Stimulated activated CD8-positive, alpha-beta memory T cell treated with anti-CD3 and anti-CD28 coated beads, Interleukin-7, amount 100 ng/mL, for 48 hours (primary cell): ENCODE measurements around the gene PLOD3.
"Not testable (repeated sequence)": the region's sequence is repeated elsewhere in the genome, so short reads cannot be mapped to it uniquely, and the experiment has no call there.

Source experiments
- DNase-seq, 2 donors: peaks; one replicate each; pipeline ENCODE4 v3.0.0-alpha.2; 2020; ENCODE audit warnings: low read depth in 1 of 2; ENCODE audit errors: extremely low read depth in 1 of 2

Gene PLOD3

DNA sequence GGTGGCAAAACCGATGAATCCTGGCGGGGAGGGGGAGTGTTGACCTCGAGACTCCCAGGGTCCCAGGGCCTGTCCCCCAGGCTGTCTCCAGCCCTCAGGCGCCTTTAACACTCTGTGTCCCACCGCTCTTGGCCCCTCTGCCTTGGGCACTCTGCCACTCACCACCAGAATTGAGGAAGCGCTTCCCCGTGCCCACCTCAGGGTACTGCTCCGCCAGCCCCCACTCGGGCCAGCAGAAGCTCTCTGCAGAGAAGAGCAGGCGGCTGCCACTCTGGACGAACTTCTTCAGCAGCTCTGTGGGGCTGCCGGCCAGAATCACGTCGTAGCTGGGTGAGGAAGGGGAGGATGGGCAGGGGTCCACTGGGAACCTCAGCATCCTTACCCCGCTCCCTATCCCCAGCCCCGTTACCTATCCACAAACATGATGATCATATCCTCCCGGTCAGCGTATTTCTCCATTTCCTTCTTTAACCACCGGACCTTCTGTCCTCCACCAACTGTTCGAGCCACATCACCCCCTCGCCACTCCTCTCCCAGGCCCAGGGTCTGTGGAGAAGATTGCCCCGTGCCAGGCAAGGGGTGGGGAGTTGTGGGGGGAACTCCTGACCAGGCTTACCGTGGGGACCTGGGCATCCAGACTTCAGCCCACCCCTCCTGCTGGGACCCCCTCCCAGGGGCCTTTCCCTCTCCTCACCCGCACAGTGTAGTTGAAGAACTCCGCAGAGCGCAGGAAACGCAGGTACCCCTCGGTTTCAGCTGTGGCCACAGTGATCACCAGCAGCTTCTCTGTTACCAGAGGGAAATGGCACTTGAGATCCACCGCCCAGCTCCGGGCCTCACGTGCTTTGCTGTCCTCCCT is 1.2 kb downstream of the PLOD3 start:
- DNase-seq: no peak

DNA sequence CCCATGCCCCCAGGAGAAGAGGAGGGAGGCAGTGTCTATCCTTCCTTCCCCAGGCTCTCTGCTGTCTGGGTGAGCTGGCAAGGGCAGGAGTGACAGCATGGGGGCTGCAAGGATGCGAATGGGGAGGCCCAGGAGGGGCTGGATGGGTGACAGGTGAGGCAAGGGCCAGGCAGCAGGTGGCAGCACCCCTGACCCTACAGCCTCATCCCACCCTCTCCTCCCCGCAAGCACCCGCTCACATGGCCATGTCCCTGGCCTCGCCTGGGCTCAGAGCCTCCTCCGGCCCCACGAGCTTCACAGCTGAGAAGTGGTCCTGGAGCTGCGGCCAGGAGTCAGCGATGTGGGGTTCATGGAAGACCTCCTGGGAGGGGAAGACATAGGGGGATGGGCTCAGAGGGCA is 5.4 kb downstream of the PLOD3 start:
- no peak for DNase-seq

DNA sequence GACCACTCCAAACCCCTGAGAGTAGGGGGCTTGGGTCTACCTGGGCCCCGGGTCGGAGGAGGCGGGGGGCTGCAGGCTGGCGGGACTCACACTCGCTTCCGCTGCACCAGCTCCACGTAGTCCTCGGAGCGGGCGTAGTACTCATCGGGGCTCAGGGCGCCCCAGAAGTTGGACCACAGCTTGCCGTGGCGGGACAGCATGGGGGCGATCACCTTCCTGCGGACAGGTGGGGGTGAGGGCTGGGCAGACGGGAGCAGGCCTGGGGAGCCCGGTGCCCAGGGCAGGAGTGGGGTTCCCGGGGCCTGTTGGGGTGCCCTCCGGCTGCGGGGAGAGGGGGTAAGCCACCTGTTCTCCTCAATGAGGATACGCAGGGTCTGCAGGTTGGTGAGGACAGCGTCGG is 5.9 kb downstream of the PLOD3 start:
- no peak for DNase-seq

DNA sequence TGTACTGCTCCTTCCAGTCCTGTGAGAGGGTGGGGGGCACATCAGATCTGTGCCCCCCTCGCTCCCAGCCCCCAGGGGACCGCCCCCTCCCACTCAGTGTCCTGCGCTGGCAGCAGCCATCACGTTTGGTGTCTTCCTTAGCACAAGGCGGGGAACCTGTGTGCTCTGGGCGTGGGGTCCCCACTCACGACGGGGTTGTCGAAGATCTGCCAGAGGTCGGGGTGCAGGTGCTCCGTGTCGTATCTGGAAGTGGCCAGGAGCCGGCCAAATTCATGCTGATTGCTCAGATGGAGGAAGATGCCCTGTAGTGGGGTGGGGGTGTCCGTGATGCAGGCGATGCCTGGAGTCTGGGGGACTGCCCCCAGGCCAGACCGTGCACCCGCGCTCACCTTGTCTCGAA is 7.2 kb downstream of the PLOD3 start:
- no peak for DNase-seq

DNA sequence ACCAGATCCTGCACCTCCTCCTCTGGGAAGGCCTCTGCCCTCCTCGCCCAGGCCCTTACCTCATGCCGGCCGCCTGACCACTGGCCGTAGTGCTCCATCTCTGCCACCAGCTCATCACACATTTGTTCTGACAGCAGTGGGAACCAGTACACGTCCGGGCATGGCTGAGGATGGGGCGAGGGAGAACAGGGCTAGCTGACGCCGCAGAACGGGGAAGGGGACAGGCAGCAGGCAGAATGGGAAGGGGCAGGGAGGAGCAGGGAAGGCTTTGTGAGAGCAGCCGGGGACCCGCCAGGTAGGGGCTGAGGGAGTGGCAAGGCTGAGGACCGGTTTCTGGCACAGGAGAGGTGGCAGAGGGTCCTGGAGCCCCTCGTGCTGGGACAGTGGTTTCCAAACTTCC is 8.6 kb downstream of the PLOD3 start:
- no peak for DNase-seq

DNA sequence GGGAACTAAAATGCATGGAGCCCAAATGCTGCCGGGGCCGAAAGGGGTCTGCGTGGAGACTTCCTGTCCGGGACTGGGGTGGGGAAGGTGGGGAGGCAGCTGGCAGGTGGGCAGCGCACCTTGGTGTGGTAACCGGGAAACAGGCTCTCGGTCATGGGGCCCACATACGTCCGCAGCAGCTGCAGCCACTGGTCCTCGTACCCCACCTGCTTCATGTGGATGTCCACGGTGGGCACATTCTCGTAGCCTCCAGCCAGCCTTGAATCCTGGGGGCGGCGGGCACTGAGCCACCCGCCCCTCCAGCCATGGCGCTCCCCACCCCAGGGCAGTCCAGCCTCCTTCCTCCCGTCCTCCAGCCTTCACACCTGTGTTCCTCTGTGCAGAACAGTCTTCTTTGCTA is 9.9 kb downstream of the PLOD3 start:
- no peak for DNase-seq

DNA sequence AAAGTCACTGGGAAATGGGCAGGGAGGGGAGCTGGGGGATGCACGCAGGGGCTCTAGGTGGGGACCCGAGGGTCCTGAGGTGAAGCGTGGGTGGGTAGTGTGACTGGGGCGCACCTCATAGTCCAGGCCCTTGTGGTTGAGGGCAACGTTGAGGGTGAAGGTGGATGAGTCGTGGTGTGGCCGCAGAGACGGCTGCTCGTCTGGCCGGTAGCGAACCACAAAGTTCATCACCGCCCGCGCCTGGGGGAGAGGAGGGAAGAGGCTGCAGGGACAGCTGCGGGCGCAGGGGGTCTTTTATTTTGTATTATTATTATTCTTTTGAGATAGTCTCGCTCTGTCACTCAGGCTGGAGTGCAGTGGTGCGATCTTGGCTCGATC is 10.7 kb downstream of the PLOD3 start:
- DNase-seq: no peak

DNA sequence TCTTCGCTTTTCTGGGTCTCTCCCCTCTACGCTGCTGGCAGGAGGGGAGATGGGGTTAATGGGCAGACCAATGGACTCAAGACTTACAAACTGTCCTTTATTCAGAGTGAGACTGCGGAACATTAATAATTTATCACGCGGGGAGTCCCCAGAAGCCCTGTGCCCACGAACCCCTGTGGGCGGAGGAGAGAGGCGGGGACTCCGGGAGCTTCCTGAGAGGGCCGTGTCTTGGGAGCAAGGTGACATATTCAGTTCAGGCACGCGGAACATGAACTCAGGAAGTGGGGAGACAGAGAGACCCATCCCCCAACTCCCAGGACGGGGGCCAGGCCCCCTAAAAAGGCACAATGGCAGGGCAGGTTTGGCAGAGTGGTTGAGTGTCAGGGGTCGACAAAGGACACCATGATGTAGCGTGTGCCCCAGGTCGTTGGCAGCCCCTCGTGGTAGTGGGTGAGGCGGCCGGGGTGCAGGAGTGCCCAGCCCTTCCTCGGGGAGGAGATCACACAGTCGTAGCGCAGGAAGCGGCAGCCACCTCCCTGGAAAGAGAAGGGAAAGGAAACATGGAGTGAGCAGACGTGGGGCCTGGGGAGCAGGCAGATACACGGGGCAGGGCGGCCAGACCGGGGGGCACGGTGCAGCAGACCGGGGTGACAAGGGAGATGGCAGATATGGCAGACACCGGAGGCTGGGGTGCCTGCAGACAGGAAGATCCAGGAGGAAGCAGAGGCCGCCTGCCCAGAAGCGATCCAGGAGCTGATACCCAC is 11.3 kb downstream of the PLOD3 start:
- DNase-seq: no peak

DNA sequence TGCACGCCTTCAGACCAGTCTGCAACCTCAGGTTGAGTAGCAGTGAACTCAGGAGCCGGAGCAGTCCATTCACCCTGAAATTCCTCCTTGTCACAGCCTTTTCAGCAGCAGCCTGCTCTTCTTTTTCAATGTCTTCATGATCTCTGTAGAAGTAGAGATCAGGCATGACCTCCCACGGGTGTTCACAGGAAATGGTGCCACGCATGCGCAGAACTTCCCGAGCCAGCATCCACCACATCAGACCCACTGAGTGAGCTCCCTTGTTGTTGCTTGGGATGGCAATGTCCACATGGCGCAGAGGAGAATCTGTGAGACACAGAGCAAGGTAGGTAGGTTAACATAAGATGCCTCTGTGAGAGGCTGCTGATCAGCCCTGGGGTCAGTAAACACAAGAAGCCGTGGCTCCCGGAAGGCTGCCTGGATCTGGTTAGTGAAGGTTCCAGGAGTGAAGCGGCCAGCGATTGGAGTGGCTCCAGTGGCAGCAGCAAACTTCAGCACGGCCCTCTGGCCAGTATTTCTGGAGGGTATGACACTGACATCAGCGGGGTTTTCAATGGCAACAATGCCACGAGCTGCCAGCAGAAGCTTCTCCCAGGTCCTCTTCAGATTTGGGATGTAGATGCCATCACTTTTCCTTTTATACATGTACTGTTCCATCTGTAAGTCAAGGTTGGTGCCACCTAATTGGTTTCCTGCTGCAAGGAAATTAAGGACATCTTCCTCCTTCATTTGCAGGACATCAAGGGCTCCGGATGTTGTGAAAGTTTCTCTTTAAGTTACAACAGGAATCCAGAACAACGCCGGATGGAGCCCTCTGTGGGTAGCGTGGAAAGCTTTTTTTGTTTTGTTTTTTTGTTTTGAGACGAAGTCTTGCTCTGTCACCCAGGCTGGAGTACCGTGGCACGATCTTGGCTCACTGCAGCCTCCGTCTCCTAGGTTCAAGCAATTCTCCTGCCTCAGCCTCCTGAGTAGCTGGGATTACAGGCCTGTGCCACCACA is 13.3 kb downstream of the PLOD3 start:
- DNase-seq: not testable (repeated sequence)

DNA sequence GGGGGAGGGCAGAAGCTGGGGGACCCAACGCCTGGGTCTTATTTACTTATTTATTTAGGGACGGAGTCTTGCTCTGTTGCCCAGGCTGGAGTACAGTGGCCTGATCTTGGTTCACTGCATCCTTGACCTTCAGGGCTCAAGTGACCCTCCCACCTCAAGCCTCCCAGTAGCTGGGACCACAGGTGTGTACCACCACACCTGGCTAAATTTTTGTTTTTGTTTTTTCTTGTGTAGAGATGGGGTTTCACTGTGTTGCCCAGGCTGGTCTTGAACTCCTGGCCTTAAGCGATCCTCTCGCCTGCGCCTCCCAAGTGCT is 14.8 kb downstream of the PLOD3 start:
- no peak for DNase-seq

DNA sequence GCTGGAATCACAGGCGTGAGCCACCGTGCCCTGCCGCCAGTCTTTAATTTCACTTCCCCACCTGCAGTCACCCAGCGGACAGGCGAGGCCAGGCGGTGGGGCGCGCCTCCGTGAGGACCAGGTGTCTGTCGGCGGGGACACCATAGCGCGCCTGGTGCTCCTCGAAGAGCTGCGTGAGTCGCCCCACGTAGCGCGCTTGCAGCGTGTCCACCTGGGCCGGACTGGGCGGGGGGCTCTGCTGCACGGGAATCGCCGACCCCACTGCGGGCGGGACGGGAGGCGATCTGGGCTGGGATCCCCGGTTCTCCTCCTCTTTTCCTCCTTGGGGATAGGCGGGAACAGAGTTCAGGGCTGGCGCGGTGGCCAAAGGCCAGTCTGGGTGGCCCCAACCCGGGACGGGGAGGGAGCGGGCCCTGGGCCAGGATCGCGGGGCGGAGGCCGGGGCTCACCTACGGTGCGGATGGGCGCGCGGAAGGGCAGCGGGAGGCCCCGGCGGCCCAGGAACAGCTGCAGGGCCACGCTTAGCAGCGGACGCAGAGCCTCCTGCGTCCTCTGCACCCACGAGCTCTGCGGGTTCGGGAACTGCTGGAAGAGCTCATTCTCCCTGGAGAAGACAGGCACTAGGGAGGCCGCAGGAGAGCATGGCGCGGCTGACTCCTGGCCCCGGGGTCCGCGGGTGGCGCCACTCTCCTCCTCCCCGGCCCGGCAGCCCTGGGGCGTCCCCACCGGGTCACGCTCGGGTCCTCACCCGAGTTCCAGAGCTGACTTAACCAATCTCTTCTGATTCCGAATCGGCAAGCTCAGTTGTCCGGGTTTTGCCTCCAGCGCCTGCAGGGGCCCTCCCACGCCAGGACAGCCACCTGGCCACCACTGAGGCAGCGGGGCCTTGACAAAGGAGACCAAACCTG is 15.4 kb downstream of the PLOD3 start:
- no peak for DNase-seq

DNA sequence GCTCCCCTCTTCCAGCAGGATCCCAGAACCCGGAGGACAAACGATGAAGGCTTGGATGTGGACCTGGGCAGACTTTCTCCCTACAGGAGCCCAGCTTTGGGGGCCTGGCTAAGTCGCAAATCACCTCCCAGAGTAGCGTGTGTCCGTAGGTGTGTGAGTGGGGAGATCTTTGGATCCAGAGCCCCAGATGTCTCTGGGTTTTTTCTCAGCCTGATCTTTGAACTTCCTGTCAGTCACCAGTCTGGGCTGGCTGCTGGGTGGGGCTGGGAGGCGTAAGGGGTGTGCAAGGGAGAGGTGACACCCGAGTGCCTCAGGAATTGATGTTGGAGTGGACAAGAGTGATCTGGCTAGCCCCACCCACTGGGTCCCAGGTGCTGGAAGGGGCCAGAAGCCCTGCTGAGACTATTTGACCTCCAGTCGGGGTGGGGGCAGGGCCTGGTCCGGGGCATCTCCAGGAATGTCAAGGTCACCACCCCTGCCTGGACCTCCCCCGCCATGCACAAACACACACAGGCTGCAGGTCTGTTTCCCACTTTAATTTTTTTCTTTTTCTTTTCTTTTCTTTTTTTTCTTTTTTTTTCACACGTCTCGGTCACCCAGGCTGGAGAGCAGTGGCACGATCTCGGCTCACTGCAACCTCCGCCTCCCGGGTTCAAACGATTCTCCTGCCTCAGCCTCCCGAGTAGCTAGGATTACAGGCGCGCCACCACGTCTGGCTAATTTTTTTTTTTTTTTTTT is 16.4 kb downstream of the PLOD3 start, which contains the start of gene MOGAT3:
Gene MOGAT3 (minus strand): TSS at position 175 of the 738 bp plus-strand sequence. CDS start 182 bp downstream, outside the sequence.
- no peak for DNase-seq

DNA sequence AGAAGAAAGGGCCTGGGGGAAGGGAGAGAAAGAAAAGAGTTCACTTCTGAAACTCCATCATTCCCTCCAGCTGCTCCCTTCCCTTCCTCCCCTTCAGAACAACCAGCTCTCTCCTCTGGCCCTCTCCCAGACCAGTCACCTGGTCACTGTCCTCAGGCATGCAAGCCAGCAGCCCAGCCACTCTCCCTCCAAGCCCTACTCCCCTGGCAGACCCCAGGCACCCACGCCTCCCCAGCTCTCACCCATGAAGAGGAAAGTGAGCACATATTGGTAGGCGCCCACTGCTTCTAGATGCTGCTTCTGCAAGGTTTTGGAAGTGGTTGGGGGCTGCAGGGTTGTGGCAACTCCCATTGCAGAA is 16.9 kb downstream of the PLOD3 start:
- DNase-seq: no peak

DNA sequence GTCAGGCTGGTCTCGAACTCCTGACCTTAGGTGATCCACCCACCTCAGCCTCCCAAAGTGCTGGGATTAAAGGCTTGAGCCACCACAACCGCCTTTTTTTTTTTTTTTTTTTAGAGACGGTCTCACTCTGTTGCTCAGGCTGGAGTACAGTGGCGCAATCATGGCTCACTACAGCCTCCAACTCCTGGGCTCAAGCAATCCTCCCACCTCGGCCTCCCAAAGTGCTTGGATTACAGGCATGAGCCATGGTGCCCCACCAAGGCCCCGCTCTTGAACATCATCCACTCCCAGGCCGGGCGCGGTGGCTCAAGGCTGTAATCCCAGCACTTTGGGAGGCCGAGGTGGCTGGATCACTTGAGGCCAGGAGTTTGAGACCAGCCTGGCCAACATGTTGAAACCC is 17.9 kb downstream of the PLOD3 start:
- DNase-seq: not testable (repeated sequence)

DNA sequence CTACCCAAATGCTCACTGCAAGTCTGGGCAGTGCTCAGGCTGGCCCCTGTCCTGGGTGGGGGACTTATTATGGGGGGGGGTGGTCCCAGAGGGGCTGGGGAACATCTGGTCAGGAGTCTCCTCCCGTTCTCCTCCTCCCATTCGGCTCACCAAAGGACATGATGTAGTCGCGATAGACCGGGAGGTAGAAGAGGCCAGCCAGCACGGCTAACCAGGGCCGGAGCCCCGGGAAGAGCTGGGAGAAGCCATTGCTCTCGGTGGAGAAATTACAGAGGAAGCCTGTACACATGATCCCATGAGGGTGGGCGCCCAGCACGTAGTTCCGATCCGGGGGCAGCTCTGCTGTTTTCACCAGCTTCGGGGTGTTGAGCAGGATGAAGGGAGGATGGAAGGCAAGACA is 18.9 kb downstream of the PLOD3 start:
- DNase-seq: no peak

DNA sequence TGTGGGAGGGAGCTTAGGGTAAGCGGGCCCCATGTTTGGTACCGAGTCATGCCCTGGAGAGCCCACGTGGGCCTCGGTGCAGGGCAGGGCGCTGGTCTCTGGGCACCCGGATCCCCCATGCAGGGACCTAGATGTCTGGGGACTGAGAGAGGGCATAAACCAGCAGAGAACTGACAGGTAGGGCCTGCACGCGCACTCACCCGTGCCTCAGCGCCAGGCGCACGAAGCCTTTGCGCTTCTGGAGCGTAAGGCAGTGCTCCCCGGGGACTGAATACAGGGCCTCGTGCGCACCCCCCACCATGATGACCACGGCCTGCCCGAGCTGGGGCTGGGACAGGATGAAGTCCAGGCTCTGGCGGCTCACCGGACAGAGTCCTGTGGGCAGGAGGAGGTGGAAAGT is 19.4 kb downstream of the PLOD3 start:
- no peak for DNase-seq

DNA sequence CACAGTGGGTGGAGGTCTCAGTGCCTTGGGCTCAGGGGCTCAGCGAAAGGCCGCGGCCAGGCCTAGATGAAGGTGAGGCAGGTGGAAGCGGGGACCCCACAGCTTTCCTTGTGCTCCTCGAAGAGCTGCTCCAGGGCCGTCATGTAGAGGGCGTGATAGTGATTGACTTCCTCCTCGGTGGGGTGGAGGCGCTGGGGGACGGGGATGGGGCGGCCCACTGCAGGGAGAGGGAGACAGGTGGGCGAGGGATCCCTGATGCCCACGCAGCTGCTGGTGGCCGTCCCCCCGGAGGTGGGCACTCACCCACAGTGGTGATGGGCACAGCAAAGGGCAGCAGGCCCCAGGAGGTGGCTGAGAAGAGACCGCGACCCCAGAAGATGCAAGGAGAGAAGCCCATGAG is 21.5 kb downstream of the PLOD3 start:
- no peak for DNase-seq

DNA sequence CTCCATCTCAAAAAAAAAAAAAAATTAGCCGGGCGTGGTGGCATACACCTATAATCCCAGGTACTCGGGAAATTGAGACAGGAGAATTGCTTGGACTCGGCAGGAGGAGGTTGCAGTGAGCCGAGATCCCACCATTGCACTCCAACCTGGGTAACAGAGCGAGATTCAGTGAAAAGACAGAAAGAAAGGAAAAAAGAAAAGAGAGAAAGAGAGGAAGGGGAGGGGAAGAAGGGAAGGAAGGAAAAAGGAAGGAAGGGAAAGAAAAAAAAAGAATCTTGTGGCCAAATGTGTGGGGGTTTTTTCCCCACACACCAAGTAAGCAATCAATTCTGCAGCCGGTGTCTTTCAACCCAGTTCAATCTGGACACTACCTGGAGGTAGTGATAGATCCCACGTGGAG is 28.3 kb downstream of the PLOD3 start:
- DNase-seq: no peak

DNA sequence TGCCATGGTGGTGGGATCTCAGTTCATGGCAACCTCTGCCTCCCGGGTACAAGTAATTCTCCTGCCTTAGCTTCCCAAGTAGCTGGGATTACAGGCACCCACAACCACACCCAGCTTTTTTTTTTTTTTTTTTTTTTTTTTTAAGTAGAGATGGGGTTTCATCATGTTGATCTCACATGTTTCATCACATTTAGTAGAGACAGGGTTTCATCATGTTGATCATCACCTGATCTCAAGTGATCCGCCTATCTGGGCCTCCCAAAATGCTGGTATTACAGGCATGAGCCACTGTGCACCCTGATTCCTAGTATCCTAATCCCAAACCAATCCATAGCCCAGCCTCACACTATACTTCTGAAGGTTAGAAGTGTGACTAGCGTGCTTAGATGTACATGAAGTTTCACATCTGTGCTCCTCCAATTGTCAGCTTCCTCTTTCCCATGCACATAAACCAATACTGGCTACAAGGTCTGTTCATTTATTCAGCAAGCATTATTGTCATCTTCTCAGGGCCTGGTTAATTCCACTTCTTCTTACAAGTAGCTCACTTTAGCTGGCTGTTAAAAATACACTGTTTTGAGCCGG is 30.4 kb downstream of the PLOD3 start:
- no peak for DNase-seq
